ENCODE measurements around the gene GAS2L1. TPM values are rescaled to one million over a fixed set of nuclear protein-coding genes. Genes with fewer than 3 reads are reported as not detected.
"Not testable (repeated sequence)": the region's sequence is repeated elsewhere in the genome, so short reads cannot be mapped to it uniquely, and the experiment has no call there.

Gene GAS2L1
- total and polyA plus RNA-seq, 5 experiments from 2014 or later: 0.54 TPM; not detected in 4

- peaks cover 0 to 89% (median 24%) of the 10 kb centered on the region in 3 donors for H3K36me3 Mint-ChIP-seq
- POLR2A ChIA-PET: interaction anchor here (0.6 kb wide), 1 partner anchor 22 kb away, joined by 3 read pairs; no protein-coding TSS in a partner anchor
- not testable (repeated sequence) for H3K9me3 Mint-ChIP-seq, H3K27ac Mint-ChIP-seq, H3K4me3 Mint-ChIP-seq, H3K4me1 Mint-ChIP-seq, DNase-seq, H3K27me3 Mint-ChIP-seq, ATAC-seq
Measured at GRCh38 chr22:29357193-29357890, 50.9 kb downstream of the GAS2L1 start.

- Mint-ChIP-seq H3K36me3 (peaks cover 0 to 86% (median 20%) of the 10 kb centered on the region in 3 donors), H3K4me3 (no peak overlapping the region), H3K27me3 (no peaks in the 10 kb centered on the region), H3K4me1 (peaks cover 0 to 5% (median 2%) of the 10 kb centered on the region in 4 donors), H3K27ac (no peak overlapping the region), H3K9me3 (no peaks in the 10 kb centered on the region)
- POLR2A ChIA-PET: interaction anchor here (0.8 kb wide), 1 partner anchor 53 kb away, joined by 3 read pairs; no protein-coding TSS in a partner anchor
- DNase-seq: no peak
- ATAC-seq: no peak
Measured at GRCh38 chr22:29359469-29359868, 53.0 kb downstream of the GAS2L1 start.

Small RNA genes within 50 kb of the gene (microRNA-seq; reads per million reads assigned to microRNA genes)
- gene MIR3653 (ENCODE audit: borderline microRNAs expressed): 161 reads per million, percentile 69 among the genes with 10 or more reads in this experiment

Other genes with a start within 250 kb of the GAS2L1 start
- gene C22orf31, start 244.8 kb upstream of the GAS2L1 start, total RNA-seq: not detected
- gene C22orf31, start 244.8 kb upstream of the GAS2L1 start, polyA plus RNA-seq: not detected
- gene KREMEN1, start 233.6 kb upstream of the GAS2L1 start, total RNA-seq: not detected
- not detected for gene KREMEN1, start 233.6 kb upstream of the GAS2L1 start, polyA plus RNA-seq
- not detected for gene EMID1, start 100.8 kb upstream of the GAS2L1 start, total RNA-seq
- not detected for gene EMID1, start 100.8 kb upstream of the GAS2L1 start, polyA plus RNA-seq
- 10 to 100 TPM; 18.7 to 19.2 TPM for gene RHBDD3, start 38.7 kb upstream of the GAS2L1 start, total RNA-seq
- 10 to 100 TPM in 1 of 3 donors, 1 to 10 TPM in 2; 4.7 to 13.1 (median 4.9) TPM for gene RHBDD3, start 38.7 kb upstream of the GAS2L1 start, polyA plus RNA-seq
- 100 to 1,000 TPM; 290 to 292 TPM for gene EWSR1, start 38.4 kb upstream of the GAS2L1 start, total RNA-seq
- 100 to 1,000 TPM; 141 to 215 (median 175) TPM for gene EWSR1, start 38.4 kb upstream of the GAS2L1 start, polyA plus RNA-seq
- 1 to 10 TPM in 1 of 2 experiments, under 1 TPM in 1; 0.49 to 1.3 TPM for gene RASL10A, start 9.0 kb downstream of the GAS2L1 start, total RNA-seq
- not detected for gene RASL10A, start 9.0 kb downstream of the GAS2L1 start, polyA plus RNA-seq
- gene AP1B1, start 81.9 kb downstream of the GAS2L1 start, total RNA-seq: 10 to 100 TPM; 44.7 to 45.3 TPM
- 10 to 100 TPM; 10.9 to 19.8 (median 11.3) TPM for gene AP1B1, start 81.9 kb downstream of the GAS2L1 start, polyA plus RNA-seq
- gene RFPL1, start 131.9 kb downstream of the GAS2L1 start, total RNA-seq: not detected
- under 1 TPM in 1 of 3 donors, not detected in 2; 0.11 TPM for gene RFPL1, start 131.9 kb downstream of the GAS2L1 start, polyA plus RNA-seq
- under 1 TPM; 0.31 to 0.47 TPM for gene NEFH, start 173.6 kb downstream of the GAS2L1 start, total RNA-seq
- gene NEFH, start 173.6 kb downstream of the GAS2L1 start, polyA plus RNA-seq: under 1 TPM; 0.27 to 0.67 (median 0.52) TPM
- gene THOC5, start 247.1 kb downstream of the GAS2L1 start, total RNA-seq: 10 to 100 TPM; 47.2 to 48.0 TPM
- 10 to 100 TPM; 20.1 to 25.7 (median 20.8) TPM for gene THOC5, start 247.1 kb downstream of the GAS2L1 start, polyA plus RNA-seq

Measured in naive thymus-derived CD8-positive, alpha-beta T cell (primary cell).